GM03348 (cell line): ENCODE measurements around the gene KRTAP4-3.
"Not testable (repeated sequence)": the region's sequence is repeated elsewhere in the genome, so short reads cannot be mapped to it uniquely, and the experiment has no call there.

ENCODE experiments used
- DNase-seq: peaks from one replicate; pipeline ENCODE4 v3.0.0; 2012; ENCODE audit warnings: low spot score

The KRTAP4-3 gene

DNA sequence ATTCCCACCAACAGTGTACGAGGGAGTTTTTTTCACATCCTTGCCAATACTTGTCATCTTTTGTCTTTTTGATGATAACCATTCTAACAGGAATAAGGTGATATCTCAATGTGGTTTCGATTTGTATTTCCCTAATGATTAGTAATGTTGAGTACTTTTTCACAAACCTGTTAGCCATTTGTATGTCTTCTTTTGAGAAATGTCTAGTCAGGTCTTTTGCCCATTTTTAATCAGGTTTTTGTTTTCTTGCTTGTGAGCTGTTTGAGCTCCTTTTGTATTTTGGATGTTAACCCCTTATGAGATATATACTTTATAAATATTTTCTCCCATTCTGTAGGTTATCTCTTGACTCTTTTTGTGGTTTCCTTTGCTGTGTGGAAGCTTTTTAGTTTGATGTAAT is 16.5 kb downstream of the KRTAP4-3 start:
- no peak for DNase-seq

DNA sequence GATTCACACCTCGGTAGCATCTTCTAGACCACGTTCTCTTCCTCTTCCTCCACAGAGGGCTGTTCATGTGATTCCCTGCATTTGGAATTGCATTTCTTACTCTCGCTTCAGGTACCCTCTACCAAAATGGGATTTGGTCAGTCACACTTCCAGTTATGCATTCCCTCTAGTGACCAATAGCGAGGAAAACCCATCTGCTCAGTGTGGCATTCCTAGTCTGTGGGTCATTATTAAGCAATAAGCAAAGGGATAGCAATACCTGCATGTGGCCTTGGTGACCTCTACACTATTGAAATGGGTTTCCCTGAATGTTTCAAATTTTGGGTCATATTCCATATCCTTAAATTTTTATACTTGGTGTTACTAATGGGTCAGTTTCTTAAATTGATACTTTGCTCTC is 18.0 kb downstream of the KRTAP4-3 start:
- no peak for DNase-seq

DNA sequence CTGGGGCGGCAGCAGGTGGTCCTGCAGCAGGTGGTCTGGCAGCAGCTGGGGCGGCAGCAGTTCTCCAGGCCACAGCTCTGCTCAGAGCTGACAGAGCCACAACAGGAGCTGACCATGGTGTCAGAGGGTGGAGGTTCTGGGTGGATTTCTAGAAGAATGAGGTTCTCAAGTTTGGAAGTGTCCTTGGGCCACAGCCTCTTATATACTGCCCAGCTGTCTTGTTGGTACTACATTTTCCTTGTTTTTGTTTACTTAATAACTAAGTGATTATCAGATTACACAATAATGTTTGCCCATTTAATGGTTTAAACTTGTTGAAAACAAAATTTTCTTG is 18.4 kb downstream of the KRTAP4-3 start, which contains the start of gene KRTAP4-5:
TSS of gene KRTAP4-5 (minus strand) at position 174 of the 334 bp plus-strand sequence. CDS start at position 116, 58 bp downstream.
- DNase-seq, result no peak

DNA sequence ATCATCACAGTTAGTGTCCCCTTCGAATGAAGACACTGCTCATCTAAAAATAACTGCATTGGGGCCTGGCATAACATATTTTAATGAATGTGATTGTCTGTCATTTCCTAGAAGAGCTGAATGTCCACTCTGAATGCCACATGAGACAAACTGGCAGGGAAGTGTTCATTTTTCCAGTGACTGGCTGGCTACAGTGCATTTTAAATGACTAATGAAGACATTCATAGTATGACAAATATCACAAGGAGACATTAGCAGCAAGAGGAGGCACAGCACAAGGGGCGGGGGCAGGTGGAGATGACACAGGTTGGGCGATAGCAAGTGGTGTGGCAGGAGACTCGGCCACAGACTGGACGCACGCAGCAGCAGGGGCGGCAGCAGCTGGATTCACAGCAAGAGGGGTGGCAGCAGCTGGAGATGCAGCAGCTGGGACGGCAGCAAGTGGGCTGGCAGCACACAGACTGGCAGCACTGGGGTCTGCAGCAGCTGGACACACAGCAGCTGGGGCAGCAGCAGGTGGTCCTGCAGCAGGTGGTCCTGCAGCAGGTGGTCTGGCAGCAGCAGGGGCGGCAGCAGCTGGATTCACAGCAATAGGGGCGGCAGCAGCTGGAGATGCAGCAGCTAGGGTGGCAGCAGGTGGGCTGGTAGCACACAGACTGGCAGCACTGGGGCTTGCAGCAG is 18.9 kb downstream of the KRTAP4-3 start:
- not testable (repeated sequence) for DNase-seq

DNA sequence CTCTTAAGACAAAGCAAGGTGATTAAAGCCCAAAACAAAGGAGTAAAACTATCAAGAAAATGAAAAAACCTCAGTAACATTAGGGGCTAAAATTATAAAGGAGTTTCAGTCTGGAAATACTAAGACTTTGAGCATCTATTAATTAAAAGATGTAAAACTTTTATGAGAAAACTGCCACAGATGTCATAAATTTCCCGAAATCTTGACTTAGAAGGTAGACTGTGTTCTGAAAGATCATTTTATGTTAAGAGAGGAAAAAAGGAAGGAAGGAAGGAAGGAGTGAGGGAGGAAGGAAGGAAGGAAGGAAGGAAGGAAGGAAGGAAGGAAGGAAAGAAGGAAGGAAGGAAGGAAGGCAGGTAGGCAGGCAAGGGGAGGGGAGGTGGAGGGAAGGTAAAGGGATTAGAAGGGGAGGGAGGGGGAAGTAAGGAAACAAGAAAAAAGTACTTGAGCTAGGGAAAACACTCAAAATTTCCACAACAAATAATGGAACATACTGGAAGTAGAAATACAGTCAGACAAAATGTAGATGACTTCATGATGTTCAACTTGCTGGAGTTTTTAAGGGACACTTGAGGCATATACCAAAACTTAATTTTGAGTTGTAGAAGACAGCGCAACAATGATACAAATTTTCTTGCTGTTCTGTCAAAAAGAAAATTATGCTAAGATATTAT is 20.4 kb downstream of the KRTAP4-3 start:
- DNase-seq, result no peak

DNA sequence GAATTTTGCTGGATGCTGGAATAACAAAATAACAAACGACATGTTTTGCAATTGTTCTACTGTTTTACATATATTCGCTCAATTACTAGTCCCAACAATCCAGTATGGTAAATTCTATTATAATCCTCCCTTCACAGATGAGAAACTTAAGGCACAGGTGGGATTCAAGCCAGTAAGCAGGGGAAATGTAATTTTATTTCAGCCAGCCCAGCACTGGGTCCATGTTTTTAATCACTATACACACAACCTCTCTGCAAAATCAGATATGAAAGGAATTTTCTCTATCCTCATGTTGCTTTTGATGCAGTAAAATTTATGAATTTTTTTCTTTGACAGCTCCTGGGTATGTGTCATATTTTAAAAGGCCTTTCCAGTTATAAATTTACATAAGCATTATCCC is 22.8 kb downstream of the KRTAP4-3 start:
- DNase-seq, result no peak

DNA sequence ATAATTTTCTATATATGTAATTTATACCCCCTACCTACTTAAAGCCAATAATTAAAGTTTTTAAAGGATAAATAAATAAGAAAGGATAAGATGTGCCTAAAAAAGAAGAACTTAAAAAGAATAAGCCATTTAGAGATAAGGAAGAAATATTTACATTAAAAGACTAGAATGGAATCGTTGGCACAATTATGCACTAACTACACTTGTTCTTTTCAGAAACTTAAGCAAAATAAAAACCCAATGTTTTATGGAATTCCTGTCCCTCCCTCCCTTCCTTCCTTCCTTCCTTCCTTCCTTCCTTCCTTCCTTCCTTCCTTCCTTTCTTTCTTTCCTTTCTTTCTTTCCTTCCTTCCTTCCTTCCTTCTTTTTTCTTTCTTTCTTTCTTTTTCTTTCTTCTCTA is 23.2 kb downstream of the KRTAP4-3 start:
- no peak for DNase-seq

DNA sequence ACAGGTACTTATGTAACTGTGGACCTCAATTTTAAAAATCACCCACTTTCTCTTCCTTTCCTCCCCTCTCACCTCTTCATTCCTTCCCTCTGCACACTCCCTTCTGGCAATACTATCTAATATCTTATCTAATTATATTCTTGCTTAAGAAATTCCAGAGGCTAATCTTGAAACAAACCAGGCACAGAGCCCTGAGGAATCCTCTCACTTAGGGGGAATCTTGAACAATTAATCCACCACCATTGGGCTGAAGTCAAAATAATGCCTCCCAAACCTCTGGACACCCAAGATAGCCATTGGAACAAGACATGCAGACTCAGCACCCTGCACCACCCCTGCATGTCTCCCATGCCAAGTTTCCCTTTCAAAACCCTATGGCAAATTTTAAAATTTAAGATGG is 26.7 kb downstream of the KRTAP4-3 start:
- no peak for DNase-seq

DNA sequence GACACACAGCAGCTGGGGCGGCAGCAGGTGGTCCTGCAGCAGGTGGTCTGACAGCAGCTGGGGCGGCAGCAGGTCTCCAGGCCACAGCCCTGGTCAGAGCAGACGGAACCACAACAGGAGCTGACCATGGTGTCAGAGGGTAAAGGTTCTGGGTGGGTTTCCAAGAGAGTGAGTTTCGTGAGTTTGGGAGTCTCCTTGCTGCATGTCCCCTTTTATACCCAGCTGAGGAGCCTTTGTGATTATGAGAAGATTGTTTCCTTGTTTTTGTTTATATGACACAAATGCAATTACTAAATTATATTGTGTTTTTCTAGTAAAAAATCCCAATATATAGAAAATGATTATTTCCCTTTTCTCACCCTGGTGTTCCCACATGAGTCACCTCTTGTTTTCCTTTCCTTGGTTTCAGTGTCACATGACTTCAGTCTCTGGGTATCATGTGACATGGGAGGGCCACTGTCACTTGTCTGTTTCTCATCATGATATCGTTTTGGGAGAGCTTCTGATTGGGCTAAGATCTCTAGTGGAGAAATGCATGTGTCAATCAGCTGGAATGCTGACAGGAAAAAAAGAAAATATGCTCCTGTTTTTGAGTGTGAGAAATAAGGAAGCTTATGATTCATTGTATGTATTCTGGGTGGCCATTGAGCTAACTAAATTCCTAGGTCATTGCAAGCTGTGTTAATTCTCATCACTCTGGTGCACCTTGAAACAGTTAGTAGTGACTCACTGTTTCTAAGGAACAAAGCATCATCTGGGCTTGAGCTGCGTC is 27.5 kb downstream of the KRTAP4-3 start, which contains the start of gene KRTAP4-6:
TSS of gene KRTAP4-6 (minus strand) at position 185 of the 772 bp plus-strand sequence. CDS start at position 128, 57 bp downstream.
- peak; percentile 54 for DNase-seq

DNA sequence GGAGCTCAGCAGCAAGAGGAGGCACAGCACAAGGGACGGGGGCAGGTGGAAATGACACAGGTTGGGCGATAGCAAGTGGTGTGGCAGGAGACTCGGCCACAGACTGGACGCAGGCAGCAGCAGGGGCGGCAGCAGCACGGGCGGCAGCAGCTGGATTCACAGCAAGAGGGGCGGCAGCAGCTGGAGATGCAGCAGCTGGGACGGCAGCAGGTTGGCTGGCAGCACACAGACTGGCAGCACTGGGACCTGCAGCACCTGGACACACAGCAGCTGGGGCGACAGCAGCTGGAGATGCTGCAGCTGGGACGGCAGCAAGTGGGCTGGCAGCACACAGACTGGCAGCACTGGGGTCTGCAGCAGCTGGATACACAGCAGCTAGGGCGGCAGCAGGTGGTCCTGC is 28.2 kb downstream of the KRTAP4-3 start:
- not testable (repeated sequence) for DNase-seq

DNA sequence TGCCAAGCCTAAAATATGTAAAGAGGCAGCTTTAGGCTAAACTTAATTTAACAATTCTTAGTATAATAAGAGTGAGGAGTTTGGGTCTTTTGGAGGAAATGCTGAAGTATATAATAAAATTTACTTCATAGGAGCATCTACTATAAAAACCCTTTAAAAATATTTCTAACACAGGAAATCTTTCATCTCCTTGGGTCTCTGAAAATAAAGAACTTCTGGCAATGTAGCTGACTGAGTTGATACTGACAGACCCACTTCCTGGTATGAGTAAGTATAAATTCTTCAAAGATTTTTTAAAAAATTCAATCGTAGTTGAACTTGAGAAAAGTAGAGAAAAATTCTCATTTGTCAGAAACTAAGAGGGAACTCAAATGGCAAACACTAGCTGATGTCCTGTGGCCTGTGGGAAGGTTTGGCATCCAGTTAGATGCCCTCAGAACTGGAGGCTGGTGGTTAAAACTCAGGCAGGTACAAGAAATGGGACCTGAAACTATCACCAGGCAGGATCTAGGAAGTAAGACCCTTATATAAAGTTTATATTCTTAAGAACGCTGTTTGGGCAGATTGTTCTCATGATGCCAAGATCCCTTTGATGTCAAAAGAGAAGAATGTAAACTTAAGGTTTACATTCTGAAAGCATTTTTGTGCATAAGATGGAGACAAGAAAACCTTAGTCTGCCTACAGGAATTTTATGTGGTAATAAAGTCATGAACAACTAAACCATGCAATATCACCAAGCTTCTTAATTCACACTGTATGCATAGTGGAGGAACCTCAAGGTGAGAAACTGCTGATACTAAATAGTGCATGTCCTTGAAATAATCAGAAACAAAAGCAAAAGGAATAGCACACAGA is 33.9 kb downstream of the KRTAP4-3 start:
- DNase-seq, result no peak

DNA sequence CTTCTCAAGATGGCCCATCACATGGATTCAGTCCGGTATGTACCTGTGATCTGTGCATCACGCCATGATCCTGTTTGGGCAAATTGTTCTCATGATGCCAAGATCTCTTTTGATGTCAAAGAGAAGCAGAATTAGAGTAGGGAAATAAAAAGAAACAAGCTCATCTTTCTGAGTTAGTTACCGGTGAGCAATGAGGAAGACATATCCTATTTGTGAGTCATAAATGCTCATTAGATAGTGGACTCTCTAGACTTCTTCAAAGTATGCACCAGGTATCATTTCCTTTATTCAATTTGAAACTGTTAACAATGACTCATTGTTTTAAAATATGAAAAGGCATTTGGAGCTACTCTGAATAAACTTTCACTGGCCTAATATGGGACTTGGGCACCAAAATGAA is 36.0 kb downstream of the KRTAP4-3 start:
- no peak for DNase-seq

DNA sequence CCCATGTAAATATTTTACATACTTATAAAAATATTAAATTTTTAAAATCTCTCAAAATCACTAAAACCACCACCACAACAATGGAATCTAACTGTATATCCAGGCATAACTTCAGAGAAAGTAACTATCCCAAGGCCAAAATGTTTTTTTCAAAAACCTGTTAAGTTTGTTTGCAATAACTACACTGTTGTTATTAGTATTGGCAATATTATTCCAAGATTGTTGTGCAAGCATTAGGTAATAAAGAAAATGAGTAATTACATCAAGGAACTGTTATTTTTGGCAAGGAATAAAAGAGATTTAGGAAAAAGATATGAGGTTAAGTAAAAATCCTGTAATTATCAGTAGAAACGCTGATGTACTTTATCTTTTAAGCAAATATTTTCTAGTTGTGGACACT is 40.6 kb downstream of the KRTAP4-3 start:
- no peak for DNase-seq

DNA sequence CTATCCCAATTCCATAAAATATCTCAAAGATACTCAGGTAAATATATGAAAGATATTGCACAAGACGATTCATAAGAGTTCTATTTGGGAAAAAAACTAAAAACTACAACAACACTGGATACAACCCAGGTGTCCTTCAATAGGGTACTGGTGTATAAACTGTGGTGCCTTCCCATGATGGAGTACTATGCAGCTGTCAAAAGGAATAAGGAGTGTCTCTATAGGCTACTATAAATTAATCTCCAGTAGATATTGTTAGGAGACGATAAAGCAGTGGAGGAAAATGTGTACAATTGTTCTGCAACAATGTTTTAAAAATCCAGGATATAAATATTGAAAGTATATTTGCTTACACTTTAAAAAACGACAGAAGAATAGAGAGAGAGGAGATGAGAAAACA is 41.6 kb downstream of the KRTAP4-3 start:
- DNase-seq, result no peak

DNA sequence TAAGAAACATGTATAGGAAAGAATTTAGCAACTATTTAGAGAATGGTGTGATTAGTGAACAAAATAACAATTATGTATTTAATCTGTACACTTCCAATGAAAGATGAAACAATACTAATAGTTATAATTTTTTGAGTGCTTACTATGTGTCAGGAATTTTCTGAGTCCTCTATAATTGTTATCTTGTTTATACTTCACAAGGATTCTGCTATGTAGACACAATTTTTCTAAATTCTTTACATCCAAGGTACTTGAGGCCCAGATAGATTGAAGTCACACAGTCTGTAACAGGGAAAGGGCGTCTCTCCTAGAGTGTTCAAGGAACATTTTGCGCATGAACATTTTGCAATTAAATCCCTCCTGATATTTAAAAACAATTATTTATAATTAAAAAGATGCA is 43.0 kb downstream of the KRTAP4-3 start:
- no peak for DNase-seq

DNA sequence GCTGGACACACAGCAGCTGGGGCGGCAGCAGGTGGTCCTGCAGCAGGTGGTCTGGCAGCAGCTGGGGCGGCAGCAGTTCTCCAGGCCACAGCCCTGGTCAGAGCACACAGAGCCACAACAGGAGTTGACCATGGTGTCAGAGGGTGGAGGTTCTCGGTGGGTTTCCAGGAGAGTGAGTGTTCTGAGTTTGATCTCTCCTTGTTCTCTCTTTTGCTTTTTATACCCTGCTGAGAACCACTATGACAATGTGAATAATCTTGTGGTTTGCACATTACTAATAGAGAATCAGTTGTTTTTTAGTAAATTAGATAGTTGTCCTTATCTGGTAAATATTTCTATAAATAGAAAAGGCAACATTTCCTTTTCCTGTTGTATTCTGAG is 44.0 kb downstream of the KRTAP4-3 start, which contains the start of gene KRTAP4-12:
TSS of gene KRTAP4-12 (minus strand) at position 192 of the 381 bp plus-strand sequence. CDS start at position 132, 60 bp downstream.
- not testable (repeated sequence) for DNase-seq

DNA sequence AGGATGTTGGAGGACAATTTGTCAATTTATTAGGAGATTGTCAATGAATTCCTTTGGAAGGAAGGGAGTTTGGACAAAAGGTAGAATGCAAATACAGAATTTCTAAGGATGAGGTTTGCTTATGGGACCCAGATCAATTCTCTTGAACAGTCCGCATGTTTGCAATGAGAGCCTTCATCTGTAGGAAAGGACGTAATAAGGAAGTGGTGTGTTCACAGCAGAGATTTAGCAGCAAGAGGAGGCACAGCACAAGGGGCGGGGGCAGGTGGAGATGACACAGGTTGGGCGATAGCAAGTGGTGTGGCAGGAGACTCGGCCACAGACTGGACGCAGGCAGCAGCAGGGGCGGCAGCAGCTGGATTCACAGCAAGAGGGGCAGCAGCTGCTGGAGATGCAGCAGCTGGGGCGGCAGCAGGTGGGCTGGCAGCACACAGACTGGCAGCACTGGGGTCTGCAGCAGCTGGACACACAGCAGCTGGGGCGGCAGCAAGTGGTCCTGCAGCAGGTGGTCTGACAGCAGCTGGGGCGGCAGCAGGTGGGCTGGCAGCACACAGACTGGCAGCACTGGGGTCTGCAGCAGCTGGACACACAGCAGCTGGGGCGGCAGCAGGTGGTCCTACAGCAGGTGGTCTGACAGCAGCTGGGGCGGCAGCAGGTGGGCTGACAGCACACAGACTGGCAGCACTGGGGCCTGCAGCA is 44.6 kb downstream of the KRTAP4-3 start:
- not testable (repeated sequence) for DNase-seq

DNA sequence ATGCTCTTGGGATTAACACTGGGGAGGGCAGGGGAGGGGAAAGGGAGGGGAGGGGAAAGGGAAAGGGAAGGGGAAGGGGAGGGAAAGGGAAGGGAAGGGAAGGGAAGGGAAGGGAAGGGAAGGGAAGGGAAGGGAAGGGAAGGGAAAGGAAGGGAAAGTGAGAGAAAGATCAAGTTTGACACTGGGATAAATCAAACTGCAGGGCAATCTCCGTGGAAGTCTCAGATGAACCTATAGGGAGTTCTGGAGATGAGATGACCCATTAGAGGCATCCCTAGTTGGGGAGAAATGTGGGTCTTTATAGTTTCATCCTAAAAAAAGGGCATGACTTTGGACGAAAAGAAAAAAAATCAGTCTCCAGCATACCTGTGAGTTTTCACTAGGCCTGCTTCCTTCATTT is 46.3 kb downstream of the KRTAP4-3 start:
- DNase-seq, result no peak

DNA sequence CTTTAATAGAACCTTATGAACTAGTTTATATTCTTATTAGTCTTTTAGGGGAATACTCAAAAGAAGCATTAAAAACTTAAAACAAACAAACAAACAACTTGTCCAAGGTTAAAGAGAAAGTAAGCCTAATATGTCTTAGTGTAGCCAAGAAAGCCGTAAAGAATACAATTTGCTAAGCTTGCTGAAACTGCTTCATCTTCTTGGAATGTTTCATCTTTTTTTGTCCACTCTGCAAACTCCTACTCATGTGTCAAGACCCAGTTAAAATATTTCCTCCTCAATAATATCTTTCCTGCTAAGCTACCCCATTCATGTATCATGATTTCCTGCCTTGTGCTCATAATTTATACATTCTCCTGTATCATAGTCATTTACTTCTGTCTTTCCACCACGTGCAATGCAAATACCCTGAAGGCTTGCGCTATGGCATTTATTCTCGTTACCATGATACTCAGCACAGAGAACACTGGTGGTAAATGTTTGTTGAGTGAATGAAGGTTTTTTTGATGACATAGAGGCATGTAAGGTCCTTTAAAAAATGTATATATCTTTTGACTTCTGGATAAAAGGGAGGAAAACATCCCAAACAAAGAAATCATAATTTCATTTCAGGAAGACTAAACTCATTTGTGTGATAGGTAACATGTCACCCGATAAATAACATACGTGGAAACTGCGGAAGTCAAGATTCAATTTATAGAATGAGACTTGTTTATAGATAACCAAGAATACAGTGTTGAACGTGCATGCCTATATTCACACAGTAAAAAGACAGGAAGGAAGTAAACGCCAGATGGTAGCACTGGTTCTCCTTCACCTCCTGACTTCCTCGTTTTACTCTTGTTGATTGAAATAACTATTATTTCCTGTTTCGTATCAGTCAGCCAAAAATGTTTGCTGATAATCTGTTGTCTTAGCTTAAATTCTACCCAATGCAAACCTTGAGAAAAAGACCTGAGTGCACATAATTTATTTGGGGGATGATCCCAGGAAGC is 48.0 kb downstream of the KRTAP4-3 start:
- DNase-seq, result not testable (repeated sequence)

DNA sequence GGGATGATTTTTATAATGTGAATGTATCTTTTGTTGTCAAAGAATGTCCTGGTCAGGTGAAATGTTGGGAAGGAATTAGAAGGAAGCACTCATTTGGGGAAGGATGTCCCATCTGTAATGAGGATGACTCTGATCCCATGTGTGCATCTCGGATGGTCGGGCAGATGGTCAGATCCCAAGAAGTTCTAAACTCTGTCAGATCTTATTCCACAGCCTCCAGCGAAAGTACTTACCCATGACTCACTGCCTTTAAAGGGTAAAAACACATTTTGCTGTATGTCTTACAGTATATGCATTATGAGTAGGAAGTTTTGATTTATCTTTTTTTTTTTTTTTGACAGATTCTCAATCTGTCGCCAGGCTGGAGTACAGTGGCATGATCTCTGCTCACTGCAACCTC is 49.3 kb downstream of the KRTAP4-3 start:
- DNase-seq, result no peak
